ENCODE data around the gene CDX1.

Gene CDX1

DNA sequence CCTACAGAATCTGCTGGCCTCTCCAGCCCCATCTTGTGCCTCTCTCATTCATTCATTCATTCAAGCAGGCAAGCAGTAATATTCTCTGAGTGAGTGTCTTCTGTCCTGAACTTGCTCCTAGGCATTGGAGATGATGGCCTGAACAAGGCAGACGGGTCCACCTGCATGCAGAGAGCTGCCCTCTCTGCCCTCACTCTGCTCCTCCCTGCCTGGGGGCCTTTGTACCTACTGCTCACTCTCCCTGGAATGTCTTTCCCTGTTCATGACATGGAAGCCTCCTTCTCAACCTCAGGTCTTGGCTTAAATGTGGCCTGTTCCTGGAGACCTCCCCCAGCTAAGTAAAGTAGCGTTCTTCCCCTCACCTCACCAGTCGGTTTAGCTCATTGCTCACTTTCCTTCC, 6.6 kb downstream of the CDX1 start:
- Histone ChIP-seq H3K9me3 (ENCODE audit: insufficient read depth, low read length) (no peaks in the 10 kb centered on the region), H2AFZ (ENCODE audit: low read depth, low read length, severe bottlenecking) (no peak overlapping the region), H3K9me2 (replicated peaks; ENCODE audit: insufficient read depth, low read length) (no peaks in the 10 kb centered on the region), H3K79me2 (ENCODE audit: insufficient read depth, low read length) (no peaks in the 10 kb centered on the region), H3K4me3 (ENCODE audit: insufficient read depth, low read length, poor library complexity, severe bottlenecking) (no peak overlapping the region), H3F3A (ENCODE audit: insufficient read depth) (no peaks in the 10 kb centered on the region), H4K20me1 (ENCODE audit: low read depth, low read length) (no peaks in the 10 kb centered on the region), H3K27ac (ENCODE audit: low read depth, low read length) (no peak overlapping the region), H3K9ac (ENCODE audit: low read length) (no peak overlapping the region), H3K36me3 (ENCODE audit: low read length) (no peaks in the 10 kb centered on the region), H3K4me2 (ENCODE audit: low read depth, low read length, poor library complexity, severe bottlenecking) (no peak overlapping the region), H3K27me3 (ENCODE audit: low read length) (no peaks in the 10 kb centered on the region)
- TF ChIP-seq EZH2phosphoT487 (conservative IDR thresholded peaks at IDR 0.05; ENCODE audit: low read length): no peak
- TF ChIP-seq, protein P1, sequence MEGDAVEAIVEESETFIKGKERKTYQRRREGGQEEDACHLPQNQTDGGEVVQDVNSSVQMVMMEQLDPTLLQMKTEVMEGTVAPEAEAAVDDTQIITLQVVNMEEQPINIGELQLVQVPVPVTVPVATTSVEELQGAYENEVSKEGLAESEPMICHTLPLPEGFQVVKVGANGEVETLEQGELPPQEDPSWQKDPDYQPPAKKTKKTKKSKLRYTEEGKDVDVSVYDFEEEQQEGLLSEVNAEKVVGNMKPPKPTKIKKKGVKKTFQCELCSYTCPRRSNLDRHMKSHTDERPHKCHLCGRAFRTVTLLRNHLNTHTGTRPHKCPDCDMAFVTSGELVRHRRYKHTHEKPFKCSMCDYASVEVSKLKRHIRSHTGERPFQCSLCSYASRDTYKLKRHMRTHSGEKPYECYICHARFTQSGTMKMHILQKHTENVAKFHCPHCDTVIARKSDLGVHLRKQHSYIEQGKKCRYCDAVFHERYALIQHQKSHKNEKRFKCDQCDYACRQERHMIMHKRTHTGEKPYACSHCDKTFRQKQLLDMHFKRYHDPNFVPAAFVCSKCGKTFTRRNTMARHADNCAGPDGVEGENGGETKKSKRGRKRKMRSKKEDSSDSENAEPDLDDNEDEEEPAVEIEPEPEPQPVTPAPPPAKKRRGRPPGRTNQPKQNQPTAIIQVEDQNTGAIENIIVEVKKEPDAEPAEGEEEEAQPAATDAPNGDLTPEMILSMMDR (IDR thresholded peaks at IDR 0.05; ENCODE audit: insufficient read depth, low read length, poor library complexity, severe bottlenecking): no peak

GRCh38 chr5:150174285-150174684, 7.7 kb downstream of the CDX1 start:
- no peak overlapping the region for H3K4me2 ChIP-seq (ENCODE audit: low read depth, low read length, poor library complexity, severe bottlenecking)
- TF ChIP-seq, protein P1 (IDR thresholded peaks at IDR 0.05; ENCODE audit: insufficient read depth, low read length, poor library complexity, severe bottlenecking): no peak
- no peak for TF ChIP-seq EZH2phosphoT487 (conservative IDR thresholded peaks at IDR 0.05; ENCODE audit: low read length)
- no peaks in the 10 kb centered on the region for H3K27me3 ChIP-seq (ENCODE audit: low read length)
- no peaks in the 10 kb centered on the region for H3K9me2 ChIP-seq (replicated peaks; ENCODE audit: insufficient read depth, low read length)
- no peaks in the 10 kb centered on the region for H3F3A ChIP-seq (ENCODE audit: insufficient read depth)
- H3K9ac ChIP-seq (ENCODE audit: low read length): no peak overlapping the region
- H3K27ac ChIP-seq (ENCODE audit: low read depth, low read length): no peak overlapping the region
- H3K79me2 ChIP-seq (ENCODE audit: insufficient read depth, low read length): no peaks in the 10 kb centered on the region
- H2AFZ ChIP-seq (ENCODE audit: low read depth, low read length, severe bottlenecking): no peak overlapping the region
- H3K4me3 ChIP-seq (ENCODE audit: insufficient read depth, low read length, poor library complexity, severe bottlenecking): no peak overlapping the region
- H3K9me3 ChIP-seq (ENCODE audit: insufficient read depth, low read length): no peaks in the 10 kb centered on the region
- H3K36me3 ChIP-seq (ENCODE audit: low read length): no peaks in the 10 kb centered on the region
- H4K20me1 ChIP-seq (ENCODE audit: low read depth, low read length): no peaks in the 10 kb centered on the region

- Histone ChIP-seq H3K4me2 (ENCODE audit: low read depth, low read length, poor library complexity, severe bottlenecking) (no peak overlapping the region), H3K79me2 (ENCODE audit: insufficient read depth, low read length) (no peaks in the 10 kb centered on the region), H3K9me2 (replicated peaks; ENCODE audit: insufficient read depth, low read length) (no peaks in the 10 kb centered on the region), H2AFZ (ENCODE audit: low read depth, low read length, severe bottlenecking) (no peak overlapping the region), H3K9ac (ENCODE audit: low read length) (no peak overlapping the region), H3K9me3 (ENCODE audit: insufficient read depth, low read length) (no peaks in the 10 kb centered on the region), H3F3A (ENCODE audit: insufficient read depth) (no peaks in the 10 kb centered on the region), H3K4me3 (ENCODE audit: insufficient read depth, low read length, poor library complexity, severe bottlenecking) (no peak overlapping the region), H3K27me3 (ENCODE audit: low read length) (no peaks in the 10 kb centered on the region), H4K20me1 (ENCODE audit: low read depth, low read length) (no peaks in the 10 kb centered on the region), H3K36me3 (ENCODE audit: low read length) (no peaks in the 10 kb centered on the region), H3K27ac (ENCODE audit: low read depth, low read length) (no peak overlapping the region)
- TF ChIP-seq, protein P1 (IDR thresholded peaks at IDR 0.05; ENCODE audit: insufficient read depth, low read length, poor library complexity, severe bottlenecking): no peak
- TF ChIP-seq EZH2phosphoT487 (conservative IDR thresholded peaks at IDR 0.05; ENCODE audit: low read length): no peak
Observed at GRCh38 chr5:150175076-150175475, 8.5 kb downstream of the CDX1 start.

Data from SU-DHL-6 (cell line).